ENCODE results near the gene GSTM4.
"Not testable (repeated sequence)": the region's sequence is repeated elsewhere in the genome, so short reads cannot be mapped to it uniquely, and the experiment has no call there.

GSTM4 gene

DNA sequence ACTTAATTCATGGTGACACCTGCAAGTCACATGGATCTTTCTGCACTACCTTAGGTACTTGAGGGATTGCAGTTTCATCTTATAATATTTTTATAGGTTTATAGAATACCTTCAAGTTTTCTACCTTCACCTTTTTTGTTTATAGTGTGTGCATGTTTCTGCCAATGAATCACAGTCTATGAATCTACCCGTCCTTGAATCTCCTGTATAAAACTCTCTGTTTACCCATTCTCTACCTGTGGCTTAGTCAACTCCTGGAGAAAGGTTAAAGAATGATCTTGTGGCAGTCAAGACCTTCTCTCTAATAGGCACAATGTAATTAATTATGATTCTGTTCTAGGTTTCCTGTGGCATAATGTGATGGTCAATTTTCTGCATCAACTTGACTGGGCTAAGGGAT is 8.8 kb downstream of the GSTM4 start:
- DNase-seq (ENCODE audit: low read depth, low spot score) = no peak

DNA sequence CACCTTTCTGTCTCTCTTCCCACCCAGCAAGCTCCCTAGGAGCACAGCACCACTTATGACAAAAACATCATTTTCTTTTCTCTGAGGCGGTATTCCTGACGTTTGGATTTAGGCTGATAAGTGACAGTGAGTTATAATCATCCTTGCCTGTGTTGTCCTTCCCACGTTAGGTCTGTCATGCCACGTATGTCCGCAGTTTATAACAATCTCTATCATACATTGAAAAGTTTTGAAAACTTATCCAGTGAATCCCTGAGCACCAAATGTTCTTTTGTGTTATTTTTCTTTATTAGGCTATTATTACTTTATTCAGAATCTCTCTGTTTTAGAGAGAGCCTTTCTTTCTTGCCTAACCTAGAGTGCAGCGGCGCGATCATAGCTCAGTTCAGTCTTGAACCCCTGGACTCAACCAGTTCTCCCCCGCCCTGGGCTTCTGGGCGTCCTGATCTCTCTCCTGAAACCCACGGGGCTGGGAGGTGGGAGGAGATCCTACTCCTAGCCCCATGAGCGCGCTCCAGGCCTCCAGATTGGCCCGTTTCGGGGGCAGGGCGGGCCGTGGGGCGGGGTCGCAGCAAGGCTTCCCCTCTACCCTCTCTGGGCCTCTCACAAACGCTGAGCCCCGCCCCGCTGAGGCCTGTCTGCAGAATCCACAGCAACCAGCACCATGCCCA is 11.7 kb downstream of the GSTM4 start, which contains the start of gene GSTM2:
TSS of gene GSTM2 (plus strand) at position 606 of the 671 bp plus-strand sequence. CDS start at position 665, 59 bp downstream.
- DNase-seq (ENCODE audit: low read depth, low spot score) = peak; percentile 69

DNA sequence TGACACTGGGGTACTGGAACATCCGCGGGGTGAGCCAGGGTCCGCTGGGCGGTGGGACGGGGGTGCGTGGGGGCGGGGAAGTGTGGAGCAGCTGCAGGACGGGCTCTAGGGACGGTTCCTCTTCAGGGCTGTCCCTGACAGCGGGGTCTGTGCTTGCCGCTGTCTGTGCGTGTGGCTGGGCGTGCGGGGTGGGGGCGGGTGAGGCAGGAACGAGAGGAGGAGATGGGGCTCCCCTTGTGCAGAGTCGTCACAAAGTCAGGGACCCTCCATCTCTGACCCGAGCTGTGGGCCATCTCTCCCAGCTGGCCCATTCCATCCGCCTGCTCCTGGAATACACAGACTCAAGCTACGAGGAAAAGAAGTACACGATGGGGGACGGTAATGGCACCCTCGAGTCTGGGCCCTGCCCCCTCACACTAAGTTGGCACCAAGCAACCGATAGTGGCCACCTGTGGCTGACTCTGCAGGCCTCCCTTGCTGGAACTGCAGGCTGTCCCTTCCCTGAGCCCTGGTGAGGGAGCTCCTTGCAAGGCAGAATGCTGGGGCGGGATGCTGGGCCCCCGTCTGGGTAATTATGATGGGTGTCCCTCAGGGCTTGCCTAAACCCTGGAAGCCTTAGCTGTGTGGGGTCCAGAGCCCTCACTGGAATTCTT is 12.3 kb downstream of the GSTM4 start:
- DNase-seq (ENCODE audit: low read depth, low spot score) = no peak

DNA sequence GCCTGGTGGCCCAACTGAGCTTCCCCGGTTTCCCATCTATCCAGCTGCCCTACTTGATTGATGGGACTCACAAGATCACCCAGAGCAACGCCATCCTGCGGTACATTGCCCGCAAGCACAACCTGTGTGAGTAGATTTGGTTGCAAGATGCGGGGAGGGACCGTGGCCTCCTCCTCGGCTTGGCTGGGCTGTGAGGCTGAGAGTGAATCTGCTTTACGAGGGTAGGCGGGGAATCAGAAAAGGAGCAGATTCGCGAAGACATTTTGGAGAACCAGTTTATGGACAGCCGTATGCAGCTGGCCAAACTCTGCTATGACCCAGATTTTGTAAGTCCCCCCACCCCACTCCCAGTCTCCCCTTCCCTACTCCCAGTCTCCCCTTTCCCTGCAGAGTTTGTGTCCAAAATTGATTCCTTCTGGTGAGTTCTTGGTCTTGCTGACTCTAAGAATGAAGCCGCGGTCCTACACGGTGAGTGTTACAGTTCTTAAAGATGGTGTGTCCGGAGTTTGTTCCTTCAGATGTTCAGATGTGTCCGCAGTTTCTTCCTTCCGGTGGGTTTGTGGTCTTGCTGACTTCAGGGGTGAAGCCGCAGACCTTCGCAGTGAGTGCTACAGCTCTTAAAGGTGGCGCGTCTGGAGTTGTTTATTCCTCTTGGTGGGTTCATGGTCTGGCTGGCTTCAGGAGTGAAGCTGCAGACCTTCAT is 13.5 kb downstream of the GSTM4 start:
- no peak for DNase-seq (ENCODE audit: low read depth, low spot score)

DNA sequence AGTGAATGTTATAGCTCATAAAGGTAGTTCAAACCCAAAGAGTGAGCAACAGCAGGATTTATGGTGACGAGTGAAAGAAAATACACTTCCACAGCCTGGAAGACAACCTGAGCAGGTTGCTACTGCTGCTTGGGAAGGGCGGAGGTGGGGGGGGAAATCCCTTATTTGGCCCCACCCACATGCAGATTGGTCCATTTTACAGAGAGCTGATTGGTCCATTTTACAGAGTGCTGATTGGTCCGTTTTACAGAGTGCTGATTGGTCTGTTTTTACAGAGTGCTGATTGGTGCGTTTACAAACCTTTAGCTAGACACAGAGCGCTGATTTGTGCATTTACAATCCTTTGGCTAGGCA is 14.0 kb downstream of the GSTM4 start:
- not testable (repeated sequence) for DNase-seq (ENCODE audit: low read depth, low spot score)

DNA sequence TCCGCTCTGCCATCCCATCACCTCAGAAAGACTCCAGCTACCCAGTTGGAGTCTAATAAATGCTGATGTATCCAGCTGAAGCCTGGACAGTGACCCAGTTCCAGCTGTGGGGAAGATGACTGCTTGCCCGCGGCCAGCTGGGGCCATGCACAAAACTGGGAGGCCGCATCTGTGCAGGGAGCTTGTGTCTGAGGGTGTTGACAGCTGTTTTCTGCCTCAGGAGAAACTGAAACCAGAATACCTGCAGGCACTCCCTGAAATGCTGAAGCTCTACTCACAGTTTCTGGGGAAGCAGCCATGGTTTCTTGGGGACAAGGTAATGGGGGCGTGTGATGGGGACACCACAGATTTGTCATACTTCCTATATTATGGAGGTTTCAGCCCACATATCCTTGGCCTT is 15.2 kb downstream of the GSTM4 start:
- no peak for DNase-seq (ENCODE audit: low read depth, low spot score)

DNA sequence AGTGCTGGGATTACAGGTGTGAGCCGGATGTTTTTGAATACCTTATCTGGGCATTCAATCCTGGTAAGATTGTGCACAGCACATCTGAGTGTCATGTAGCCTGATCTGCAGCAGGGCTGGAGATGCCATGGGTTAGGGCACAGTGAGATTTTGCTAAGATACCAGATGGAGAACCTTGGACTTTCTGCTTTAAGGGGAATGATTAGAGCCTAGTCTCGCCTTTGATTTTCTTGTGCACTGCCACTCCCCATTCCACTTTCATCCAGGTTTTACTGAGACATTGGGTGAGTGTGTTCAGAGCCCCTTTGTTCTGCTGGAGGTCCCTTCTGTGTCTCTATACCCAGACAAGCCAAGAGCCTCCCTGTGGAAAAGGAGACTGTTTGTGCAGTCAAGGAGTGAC is 18.0 kb downstream of the GSTM4 start:
- DNase-seq (ENCODE audit: low read depth, low spot score) = not testable (repeated sequence)

DNA sequence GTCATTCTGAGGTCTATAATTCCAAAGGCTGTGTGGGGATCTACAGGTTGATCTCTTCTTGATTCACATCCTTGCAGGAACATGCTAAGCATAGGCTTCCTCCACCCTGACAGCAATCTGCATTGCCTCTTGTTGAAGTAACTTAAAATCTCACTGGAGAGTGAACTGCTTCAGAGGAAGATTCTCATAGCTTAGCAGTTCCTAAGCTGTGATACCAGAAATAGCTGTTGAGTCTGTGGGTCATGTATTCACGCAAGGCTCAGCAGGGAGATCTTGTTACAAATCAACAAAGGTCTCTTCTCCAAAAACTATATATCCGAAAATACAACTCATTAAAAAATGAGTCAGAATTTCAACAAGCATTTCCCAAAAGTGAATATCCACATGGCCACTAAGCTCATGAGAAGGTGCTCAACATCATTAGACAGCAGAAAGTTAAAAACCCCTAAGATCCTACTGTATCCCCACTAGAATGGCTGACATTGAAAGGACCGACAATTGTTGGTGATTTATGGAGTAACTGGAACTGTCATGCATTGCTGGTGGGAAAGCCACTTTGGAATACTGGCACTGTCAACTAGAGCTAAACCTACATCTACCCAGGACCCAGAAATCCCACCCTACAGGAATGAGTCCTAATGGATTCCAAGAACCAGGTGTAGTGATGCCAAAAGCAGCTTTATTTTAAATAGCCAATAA is 20.9 kb downstream of the GSTM4 start:
- not testable (repeated sequence) for DNase-seq (ENCODE audit: low read depth, low spot score)

DNA sequence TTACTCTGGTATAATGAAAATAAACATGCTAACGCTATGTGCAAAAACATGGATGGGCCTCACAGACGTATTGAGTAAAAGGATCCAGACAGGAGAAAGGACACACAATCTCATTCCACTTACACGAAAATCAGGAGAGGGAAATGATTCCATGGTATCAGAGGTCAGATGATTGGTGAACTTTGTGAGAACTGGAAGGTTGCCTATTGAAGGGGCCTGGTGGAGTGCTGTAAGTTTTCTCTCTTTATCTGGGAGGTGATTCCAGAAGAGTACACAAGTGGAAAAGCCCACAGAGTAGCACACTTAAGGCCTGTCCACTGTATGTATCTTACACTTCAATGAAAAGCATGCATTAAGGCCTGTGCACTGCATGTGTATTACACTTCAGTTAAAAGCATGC is 21.6 kb downstream of the GSTM4 start:
- no peak for DNase-seq (ENCODE audit: low read depth, low spot score)

DNA sequence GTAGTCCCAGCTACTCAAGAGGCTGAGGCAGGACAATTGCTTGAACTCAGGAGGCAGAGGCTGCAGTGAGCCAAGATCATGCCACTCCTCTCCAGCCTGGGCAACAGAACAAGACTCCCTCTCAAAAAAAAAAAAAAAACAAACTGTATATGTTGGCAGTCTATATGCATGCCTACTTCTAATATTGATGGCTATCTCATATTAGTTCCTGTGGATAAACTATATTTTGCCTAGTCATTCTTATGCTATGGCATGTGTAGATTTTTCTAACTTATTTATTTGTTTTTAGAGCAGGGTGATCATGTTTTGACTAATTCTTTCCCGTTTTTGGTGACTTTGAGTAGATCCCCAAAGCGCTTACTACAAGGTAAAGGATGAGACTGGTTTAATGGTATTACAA is 22.7 kb downstream of the GSTM4 start:
- DNase-seq (ENCODE audit: low read depth, low spot score) = not testable (repeated sequence)

DNA sequence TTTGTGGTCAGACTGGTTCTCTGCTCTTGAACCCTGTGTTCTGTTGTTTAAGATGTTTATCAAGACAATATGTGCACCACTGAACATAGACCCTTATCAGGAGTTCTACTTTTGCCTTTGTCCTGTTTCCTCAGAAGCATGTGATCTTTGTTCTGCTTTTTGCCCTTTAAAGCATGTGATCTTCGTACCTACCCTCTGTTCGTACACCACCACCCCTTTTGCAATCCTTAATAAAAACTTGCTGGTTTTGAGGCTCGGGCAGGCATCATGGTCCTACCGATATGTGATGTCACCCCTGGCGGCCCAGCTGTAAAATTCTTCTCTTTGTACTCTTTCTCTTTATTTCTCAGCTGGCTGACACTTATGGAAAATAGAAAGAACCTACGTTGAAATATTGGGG is 28.9 kb downstream of the GSTM4 start:
- not testable (repeated sequence) for DNase-seq (ENCODE audit: low read depth, low spot score)

DNA sequence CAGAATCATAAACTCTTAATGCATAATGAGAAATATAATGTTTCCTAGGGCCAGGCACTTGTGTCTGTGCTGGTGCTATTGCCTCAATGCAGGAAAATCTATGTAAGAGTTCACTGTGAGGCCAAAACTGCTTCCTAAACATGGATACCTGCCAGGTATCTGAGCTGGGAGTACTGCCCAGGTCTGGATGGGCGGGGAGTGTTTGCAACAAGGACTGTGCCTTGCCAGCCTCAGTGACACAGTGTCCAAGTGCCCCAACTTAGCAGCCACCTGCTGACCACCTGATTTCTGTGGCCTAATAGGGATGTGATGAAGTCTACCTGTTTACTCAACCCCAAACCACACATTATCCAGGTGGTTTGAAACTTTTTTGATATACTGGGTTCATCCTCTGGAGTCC is 29.5 kb downstream of the GSTM4 start:
- DNase-seq (ENCODE audit: low read depth, low spot score) = not testable (repeated sequence)

DNA sequence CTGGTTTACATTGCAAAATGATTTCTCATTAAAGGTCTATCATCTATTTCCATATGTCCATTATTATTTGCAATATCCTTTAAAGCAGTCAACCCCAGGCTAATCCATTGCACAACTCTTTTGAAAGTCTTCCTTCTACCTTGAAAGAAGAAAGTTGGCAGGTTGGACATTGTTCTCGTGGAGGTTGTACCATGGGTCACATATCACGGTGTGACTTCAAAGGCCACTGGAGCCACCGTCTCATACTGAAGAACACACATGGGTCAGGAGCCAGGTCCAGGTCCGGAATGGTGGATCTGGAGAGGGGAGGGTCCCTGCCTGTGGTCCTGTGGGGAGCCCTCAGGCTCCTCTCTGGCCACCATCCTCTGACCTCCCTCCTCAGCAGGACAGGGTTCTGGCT is 30.0 kb downstream of the GSTM4 start:
- not testable (repeated sequence) for DNase-seq (ENCODE audit: low read depth, low spot score)

DNA sequence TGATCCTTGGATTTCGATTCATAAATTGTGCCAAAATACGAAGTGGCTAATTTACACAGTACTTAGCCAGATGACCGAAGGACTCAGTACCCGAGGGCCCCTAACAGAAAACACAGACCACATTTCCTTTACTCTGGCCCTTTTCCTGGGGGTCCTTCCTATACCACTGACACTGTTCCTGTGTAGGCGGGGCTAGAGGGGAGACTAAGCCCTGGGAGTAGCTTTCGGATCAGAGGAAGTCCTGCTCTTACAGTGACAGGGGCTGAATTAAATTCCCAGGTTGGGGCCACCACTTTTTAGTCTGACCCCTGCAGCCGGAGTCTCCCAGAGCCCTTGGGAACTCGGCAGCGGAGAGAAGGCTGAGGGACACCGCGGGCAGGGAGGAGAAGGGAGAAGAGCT is 31.2 kb downstream of the GSTM4 start:
- not testable (repeated sequence) for DNase-seq (ENCODE audit: low read depth, low spot score)

DNA sequence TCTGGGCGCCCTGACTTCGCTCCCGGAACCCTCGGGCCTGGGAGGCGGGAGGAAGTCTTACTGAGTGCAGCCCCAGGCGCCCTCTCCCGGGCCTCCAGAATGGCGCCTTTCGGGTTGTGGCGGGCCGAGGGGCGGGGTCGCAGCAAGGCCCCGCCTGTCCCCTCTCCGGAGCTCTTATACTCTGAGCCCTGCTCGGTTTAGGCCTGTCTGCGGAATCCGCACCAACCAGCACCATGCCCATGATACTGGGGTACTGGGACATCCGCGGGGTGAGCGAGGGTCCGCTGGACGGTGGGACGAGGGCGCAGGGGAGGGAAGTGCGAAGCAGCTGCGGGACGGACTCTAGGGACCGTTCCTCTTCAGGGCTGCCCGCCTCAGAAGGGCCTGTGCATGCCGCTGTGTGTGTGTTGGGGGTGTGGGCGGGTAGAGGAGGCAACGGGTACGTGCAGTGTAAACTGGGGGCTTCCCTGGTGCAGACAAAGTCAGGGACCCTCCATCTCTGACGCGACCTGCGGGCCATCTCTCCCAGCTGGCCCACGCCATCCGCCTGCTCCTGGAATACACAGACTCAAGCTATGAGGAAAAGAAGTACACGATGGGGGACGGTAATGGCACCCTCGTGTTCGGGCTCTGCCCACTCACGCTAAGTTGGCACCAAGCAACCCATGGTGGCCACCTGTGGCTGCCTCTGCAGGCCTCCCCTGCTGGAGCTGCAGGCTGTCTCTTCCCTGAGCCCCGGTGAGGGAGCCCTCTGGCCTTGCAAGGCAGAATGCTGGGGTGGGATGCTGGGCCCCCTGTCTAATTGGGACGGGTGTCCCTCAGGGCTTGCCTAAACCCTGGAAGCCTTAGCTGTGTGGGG is 32.0 kb downstream of the GSTM4 start, which contains the start of gene GSTM1:
TSS of gene GSTM1 (plus strand) at position 177 of the 859 bp plus-strand sequence. CDS start at position 234, 57 bp downstream.
- peak; percentile 45 for DNase-seq (ENCODE audit: low read depth, low spot score)

DNA sequence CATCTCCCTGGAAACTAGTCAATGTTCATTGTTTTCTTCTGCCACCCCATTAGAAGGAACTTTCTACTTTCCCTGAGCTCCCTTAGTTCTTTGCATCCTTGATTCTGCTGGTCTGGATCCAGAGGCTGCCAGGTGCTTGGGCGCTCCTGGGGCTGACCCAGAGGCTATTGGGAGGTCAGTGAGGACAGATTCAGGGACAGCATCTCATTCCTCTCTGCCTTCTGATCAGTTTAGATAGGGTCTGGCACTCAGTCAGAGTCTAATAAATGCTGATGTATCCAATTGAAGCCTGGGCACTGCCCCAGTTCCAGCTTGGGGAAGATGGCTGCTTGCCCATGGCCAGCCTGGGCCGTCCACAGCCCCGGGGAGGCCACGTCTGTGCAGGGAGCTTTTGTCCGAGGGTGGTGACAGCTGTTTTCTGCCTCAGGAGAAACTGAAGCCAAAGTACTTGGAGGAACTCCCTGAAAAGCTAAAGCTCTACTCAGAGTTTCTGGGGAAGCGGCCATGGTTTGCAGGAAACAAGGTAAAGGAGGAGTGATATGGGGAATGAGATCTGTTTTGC is 34.0 kb downstream of the GSTM4 start:
- no peak for DNase-seq (ENCODE audit: low read depth, low spot score)

DNA sequence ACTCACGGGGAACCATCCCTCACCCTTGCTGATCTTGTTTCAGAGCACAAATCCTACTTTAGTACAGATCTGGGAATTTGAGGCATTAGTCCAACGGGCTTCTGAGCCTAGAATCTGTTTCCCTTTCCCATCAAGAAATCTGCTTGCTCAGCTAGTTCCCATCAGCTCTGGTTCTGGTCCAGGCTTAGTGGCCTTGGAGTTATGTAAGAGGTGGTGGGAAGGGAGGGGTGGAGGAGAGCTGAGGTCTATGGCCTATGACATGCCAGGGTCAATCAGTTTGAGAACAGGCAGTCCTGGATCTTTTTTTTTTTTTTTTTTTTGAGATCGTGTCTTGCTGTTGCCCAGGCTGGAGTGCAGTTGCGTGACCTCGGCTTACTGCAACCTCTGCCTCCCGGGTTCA is 35.9 kb downstream of the GSTM4 start:
- no peak for DNase-seq (ENCODE audit: low read depth, low spot score)

DNA sequence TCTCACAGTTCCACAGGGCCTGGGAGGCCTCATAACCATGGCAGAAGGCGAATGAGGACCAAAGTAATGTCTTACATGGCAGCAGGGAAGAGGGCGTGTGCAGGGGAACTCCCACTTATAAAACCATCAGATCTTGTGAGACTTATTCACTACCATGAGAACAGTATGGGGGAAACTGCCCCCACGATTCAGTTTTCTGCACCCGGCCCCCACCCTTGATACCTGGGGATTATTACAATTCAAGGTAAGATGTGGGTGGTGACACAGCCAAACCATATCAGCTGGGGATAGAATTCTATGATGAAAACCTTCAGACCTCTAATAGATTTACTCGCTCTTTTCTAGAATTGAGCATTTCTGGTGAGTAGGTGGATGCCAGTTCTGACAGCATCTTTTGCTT is 38.5 kb downstream of the GSTM4 start:
- not testable (repeated sequence) for DNase-seq (ENCODE audit: low read depth, low spot score)

DNA sequence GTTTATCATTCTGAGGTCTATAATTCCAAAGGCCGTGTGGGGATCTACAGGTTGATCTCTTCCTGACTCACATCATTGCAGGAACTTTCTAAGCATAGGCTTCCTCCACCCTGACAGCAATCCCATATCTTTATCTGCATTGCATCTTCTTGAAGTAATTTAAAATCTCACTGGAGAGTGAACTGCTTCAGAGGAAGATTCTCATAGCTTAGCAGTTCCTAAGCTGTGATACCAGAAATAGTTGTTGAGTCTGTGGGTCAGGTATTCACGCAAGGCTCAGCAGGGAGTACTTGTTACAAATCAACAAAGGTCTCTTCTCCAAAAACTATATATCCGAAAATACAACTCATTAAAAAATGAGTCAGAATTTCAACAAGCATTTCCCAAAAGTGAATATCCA is 39.2 kb downstream of the GSTM4 start:
- not testable (repeated sequence) for DNase-seq (ENCODE audit: low read depth, low spot score)

DNA sequence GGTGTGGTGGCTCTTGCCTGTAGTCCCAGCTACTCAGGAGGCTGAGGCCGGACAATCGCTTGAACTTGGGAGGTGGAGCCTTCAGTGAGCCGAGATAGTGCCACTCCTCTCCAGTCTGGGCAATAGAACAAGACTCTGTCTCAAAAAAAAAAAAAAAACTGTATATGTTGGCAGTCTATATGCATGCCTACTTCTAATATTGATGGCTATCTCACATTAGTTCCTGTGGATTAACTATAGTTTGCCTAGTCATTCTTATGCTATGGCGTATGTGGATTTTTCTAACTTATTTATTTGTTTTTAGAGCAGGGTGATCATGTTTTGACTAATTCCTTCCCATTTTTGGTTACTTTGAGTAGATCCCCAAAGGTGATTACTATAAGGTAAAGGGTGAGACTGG is 41.2 kb downstream of the GSTM4 start:
- DNase-seq (ENCODE audit: low read depth, low spot score) = no peak

DNA sequence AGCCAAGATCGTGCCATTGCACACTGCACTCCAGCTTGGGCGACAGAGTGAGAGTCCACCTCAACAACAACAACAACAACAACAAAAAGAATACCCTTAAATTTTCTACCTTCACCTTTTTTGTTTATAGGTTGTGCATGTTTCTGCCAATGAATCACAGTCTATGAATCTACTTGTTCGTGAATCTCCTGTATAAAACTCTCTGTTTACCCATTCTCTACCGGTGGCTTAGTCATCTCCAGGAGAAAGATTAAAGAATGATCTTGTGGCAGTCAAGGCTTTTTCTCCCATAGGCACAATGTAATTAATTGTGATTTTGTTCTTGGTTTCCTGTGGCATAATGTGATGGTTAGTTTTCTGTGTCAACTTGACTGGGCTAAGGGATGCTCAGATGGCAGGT is 42.0 kb downstream of the GSTM4 start:
- DNase-seq (ENCODE audit: low read depth, low spot score) = not testable (repeated sequence)

Measured in smooth muscle cell of the brain vasculature (primary cell).